OCI-LY3 (cell line): Measurements from ENCODE around the gene MORF4L1.

Experiments
- CTCF ChIP-seq: fragments of 200-600, 300-600 bp; sonication (generic); IDR thresholded peaks from 2 replicates; pipeline ENCODE4 v1.5.1; 2014; ENCODE audit warnings: antibody characterized with exemption, low read length, low read depth
- EZH2phosphoT487 ChIP-seq: fragments of 200-600 bp; shearing (Covaris generic); IDR thresholded peaks from 2 replicates; pipeline ENCODE4 v1.6.1; 2018; ENCODE audit warnings: antibody characterized with exemption, mixed run types, low read depth

- TF ChIP-seq CTCF (no peak), EZH2phosphoT487 (no peak)
Observed at GRCh38 chr15:78855746-78856145, 16.9 kb upstream of the MORF4L1 start.
